ENCODE measurements around the gene SLC37A1.

SLC37A1 gene

DNA sequence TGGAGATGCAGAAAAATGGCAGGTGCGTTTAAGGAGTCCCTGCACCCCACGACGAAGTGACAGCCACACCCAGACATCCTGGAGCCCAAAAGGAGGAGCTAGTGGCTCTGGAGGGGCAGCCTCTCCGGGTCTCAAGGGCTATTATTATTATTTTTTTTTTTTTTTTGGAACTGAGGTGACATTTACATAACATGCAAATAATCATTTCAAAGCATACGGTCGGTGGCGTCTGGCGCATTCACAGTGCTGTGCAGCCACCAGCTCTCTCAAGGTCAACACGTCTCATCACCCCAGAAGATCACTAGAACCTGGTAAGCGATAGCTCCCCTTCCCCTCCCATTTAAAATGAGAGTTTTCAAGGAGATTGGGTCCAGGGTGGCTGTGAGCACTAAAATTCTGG, 72.2 kb downstream of the SLC37A1 start:
- DNase-seq (ENCODE audit: low read depth, low spot score): no peak

GRCh38 chr21:42586406-42586805, 72.8 kb downstream of the SLC37A1 start:
- no peak overlapping the region for H3K27ac ChIP-seq
- DNase-seq (ENCODE audit: low read depth, low spot score): no peak

More for the DNA sequence above, 72.2 kb downstream of the SLC37A1 start:
- no peak overlapping the region for H3K27ac ChIP-seq

DNA sequence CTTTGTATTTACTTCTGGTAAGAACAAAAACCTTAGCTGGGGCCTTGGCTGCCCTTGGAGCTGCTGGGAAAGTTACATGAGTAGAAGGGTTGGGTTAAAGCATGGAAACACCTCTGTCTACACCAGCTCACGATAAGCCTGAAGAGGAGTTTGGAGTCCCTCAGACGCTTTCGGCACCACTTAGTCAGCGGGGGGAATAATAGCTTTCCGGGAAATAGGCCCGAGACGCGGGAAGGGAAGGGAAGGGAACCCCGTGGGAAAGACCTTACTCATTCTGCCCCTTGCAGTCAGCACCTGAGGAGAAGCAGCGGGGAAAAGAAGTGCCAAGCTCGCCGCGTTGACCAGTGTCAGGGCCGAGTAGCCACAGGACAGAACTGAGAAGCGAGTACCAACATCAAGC, 73.4 kb downstream of the SLC37A1 start:
- DNase-seq (ENCODE audit: low read depth, low spot score): no peak
- no peak overlapping the region for H3K27ac ChIP-seq

GRCh38 chr21:42590431-42591131, 76.9 kb downstream of the SLC37A1 start:
- no peak overlapping the region for H3K27ac ChIP-seq
- DNase-seq (ENCODE audit: low read depth, low spot score): no peak

DNA sequence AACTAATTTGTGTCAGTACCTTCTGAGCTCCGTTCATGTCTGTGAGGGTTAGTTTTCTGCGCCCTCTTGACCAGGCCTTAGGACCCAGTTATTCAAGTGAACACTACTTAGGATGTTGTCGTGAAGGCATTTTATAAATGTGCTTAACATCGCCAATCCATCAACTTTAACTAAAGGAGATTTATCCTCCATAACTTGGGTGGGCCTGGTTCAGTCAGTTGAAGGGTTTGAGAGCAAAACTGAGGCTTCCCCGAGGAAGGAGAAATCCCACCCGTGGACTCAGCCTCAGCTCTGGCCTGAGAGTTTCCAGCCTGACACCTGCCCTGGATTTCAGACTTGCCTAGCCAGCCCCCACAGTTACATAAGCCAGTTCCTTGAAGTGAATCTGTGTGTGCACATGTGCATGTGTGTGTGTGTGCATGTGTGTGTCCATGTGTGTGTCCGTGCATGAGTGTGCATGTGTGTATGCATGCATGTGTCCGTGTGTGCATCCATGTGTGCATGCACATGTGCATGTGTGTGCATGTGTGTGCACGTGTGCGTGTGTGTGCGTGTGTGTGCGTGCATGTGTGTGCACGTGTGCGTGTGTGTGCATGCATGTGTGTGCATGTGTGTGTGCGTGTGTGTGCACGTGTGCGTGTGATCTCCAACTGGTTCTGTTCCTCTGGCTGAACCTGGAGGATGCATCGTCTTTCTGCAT, 77.7 kb downstream of the SLC37A1 start:
- no peak for DNase-seq (ENCODE audit: low read depth, low spot score)
- no peak overlapping the region for H3K27ac ChIP-seq

- no peak for DNase-seq (ENCODE audit: low read depth, low spot score)
- H3K27ac ChIP-seq: no peak overlapping the region
Measured at GRCh38 chr21:42592156-42592820, 78.6 kb downstream of the SLC37A1 start.

GRCh38 chr21:42593007-42593814, 79.6 kb downstream of the SLC37A1 start:
- no peak overlapping the region for H3K27ac ChIP-seq
- no peak for DNase-seq (ENCODE audit: low read depth, low spot score)

DNA sequence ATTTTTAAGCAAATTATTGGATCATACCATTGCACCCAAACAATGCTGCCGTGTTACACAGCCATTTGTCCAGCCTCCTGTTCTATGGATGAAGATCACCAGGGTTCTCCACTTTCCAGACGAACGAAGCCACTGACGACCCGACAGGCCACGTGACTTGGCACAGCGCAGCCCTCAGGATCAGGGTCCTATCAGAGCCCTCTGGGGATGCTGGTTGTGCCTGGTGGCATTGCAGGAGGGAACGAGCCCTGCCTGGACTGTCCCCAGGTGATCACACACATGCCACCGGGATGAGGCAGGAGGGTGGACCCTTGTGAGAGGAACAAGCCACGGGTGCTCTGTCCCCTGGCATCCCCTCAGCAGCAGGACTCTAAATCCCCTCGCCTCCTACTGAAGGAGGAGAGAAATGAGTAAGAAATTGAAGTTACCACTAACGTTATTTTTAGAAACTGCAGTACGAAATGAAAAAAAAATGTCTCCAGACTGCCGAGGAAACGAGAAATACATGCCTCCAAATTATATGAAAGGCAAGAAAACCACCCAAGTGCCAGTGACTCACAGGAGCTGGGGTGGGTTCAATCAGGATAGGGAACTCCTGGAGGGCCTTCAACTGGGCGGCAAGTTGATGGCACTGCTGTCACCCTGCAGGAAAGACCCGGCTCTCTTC, 81.1 kb downstream of the SLC37A1 start:
- no peak overlapping the region for H3K27ac ChIP-seq
- no peak for DNase-seq (ENCODE audit: low read depth, low spot score)

DNA sequence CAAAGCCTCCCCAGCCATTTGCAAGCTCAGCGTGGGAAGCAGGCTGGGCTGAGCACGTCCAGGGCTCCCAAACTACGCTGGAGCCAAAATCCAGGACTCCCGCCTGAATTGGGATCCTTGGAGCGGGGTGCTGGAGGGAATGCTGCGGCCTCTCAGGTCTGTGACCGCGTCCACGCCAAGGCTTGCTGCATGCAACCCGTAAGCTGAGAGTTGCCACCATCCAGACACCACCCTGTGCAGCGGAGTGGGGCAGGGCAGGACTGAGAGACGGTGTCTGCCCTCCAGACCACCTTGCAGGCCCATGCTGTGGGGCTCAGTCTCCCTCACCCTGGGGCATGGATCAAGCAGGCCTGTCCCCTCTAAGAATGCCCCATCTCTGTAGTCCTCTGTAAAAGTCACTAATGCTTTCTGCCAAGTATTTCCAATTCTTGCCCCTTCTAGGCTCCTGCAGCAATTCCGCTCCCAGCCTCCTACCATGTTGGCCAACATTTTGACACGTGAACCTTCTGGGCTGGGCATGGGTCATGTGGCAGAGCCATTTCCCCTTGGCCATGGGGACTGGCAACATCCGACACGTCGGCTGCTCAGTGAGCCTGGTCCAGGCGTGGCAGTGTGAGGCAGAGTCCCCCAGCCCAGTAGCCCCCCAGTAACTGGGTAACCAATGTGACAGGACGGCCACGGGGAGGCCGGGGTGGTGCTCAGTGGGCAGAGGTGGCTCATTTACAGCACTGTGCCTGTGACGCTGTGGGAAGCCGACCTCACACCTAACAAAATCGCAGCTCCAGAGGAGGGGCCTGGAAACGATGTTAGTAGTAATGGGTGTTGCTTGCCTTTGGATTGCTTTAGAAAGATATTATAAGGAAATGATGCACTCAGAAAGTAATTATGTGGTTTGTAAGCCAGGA, 81.9 kb downstream of the SLC37A1 start:
- DNase-seq (ENCODE audit: low read depth, low spot score): no peak
- no peak overlapping the region for H3K27ac ChIP-seq

DNA sequence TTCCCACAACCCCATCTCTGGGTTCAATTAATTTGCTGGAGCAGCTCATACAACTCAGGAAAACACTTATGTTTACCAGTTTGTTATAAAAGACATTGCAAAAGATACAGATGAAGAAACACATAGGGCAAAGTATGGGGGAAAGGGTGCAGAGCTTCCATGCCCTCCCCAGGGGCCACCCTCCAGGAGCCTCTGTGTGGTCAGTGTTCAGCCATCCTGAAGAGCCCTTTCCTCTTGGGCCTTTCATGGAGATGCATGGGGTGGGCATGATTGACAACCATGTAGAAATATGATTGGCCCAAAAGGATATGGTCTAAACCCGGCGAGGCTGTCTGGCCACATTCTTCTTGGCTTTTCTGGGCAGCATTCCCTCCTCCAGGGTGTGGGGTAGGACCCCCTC, 83.0 kb downstream of the SLC37A1 start:
- no peak for DNase-seq (ENCODE audit: low read depth, low spot score)
- H3K27ac ChIP-seq: no peak overlapping the region

DNA sequence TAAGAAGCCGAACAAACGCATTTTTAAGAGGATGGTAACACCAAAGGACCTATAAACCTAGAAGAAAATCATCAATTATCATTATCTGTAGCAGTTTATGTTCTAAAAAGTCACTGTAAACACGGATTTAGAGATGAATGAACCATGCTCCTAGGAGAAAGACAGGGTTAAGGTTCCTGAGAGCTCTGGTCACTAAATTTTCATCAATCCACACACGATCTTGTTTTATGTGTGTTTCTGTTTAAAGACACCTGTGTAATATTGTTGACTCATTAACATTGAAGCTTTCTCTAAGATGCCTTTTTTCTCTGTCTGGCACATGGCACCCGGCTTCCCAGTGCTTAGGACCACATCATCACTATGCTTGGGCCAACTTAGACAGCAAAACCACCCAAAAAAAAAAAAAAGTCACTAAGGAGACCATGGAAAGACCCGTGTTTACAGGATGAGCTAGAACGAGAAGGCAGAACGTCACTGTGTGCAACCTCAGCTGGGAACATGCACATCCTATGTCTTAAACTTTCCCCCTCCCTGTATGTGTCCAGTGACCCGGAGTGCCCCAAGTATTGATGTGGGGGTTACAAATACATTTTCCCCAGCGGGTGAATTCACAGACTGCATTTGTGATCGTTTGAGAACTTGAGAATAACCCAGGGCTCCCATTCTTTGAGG, 84.0 kb downstream of the SLC37A1 start:
- H3K27ac ChIP-seq: no peak overlapping the region
- DNase-seq (ENCODE audit: low read depth, low spot score): no peak

- no peak overlapping the region for H3K27ac ChIP-seq
- DNase-seq (ENCODE audit: low read depth, low spot score): no peak
Measured at GRCh38 chr21:42598159-42598735, 84.6 kb downstream of the SLC37A1 start.

GRCh38 chr21:42599486-42599885, 85.8 kb downstream of the SLC37A1 start:
- no peak for DNase-seq (ENCODE audit: low read depth, low spot score)
- H3K27ac ChIP-seq: no peak overlapping the region

GRCh38 chr21:42599962-42600361, 86.3 kb downstream of the SLC37A1 start:
- H3K27ac ChIP-seq: no peak overlapping the region
- no peak for DNase-seq (ENCODE audit: low read depth, low spot score)

DNA sequence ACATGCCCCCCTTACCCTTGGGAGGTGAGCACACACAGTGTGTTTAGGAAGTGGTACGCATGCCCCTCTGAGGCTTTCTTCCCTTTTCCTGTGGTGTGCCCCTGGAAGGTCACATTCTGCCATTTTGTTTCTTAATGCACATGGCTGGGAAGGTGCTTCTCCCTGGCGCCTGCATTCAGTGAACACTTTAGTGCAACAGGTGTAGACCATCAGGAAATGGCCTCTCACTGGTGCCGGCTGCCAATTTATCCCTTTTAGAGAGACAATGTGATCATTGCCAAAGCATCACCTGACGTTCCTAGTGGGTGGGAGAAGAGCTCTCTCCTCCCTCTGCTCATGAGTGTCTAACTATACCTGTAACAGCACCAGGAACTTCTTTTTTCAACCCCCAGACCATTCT, 88.0 kb downstream of the SLC37A1 start:
- H3K27ac ChIP-seq: no peak overlapping the region
- no peak for DNase-seq (ENCODE audit: low read depth, low spot score)

- no peak overlapping the region for H3K27ac ChIP-seq
- no peak for DNase-seq (ENCODE audit: low read depth, low spot score)
Measured at GRCh38 chr21:42607102-42607501, 93.5 kb downstream of the SLC37A1 start.

DNA sequence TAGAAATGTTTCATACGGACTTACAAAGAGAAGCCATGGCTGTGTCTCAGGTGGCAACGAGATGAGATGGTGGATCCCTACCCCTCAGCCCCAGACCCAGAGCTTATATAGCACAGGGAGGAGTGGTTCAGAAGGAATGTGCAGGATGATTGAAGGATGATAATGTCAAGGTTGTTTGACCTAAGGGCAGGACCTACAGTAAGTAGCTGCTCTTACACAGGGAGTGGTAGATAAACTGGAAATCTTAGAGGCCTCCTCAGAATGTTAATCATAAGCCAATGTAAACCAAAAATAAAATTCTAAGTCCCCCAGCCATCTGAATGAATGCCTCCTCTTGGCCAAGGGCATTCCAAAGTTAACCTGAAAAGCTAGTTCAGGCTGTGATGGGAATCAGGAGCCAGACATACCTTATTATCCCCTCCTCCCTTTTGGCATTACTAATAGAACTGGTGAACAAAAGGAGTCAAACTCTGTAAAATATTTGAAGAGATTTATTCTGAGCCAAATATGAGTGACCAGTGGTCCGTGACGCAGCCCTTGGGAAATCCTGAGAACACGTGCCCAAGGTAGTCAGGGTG, 94.0 kb downstream of the SLC37A1 start:
- no peak overlapping the region for H3K27ac ChIP-seq
- DNase-seq (ENCODE audit: low read depth, low spot score): no peak

DNA sequence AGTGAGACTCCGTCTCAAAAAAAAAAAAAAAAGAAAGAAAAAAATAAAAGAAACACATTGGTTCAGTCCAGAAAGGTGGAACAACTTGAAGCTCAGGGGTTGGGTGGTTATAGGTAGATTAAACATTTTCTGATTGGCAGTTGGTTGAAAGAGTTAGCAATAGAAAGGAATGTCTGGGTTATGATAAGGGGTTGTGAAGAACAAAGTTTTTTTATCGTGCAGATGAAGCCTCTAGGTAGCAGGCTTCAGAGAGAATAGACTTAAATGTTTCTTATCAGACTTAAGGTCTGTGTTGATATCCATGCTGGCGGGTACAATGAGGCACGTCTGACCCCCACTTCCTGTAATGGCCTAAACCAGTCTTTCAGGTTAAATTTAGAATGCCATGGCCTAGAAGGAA, 94.8 kb downstream of the SLC37A1 start:
- no peak for DNase-seq (ENCODE audit: low read depth, low spot score)
- no peak overlapping the region for H3K27ac ChIP-seq
